Heart left ventricle (tissue), 13 donors: ENCODE results near the gene AGER.

Source experiments
- CTCF ChIP-seq, 12 donors: fragments of 200-600 bp; sonication (generic) in 4 of 12; IDR thresholded peaks; one replicate each; pipeline versions ENCODE4 v1.5.0 to v1.8.0; 2018 to 2022; ENCODE audit warnings: antibody characterized with exemption in 12 of 12, mild to moderate bottlenecking in 5 of 12
- POLR2A ChIP-seq, 2 donors: fragments of 450-650 bp; IDR thresholded peaks; one replicate each; pipeline ENCODE4 v1.6.1; 2017; ENCODE audit warnings: antibody characterized with exemption in 2 of 2, mild to moderate bottlenecking in 2 of 2, moderate library complexity in 2 of 2
- donor health status: ischemic (EF 13 %, LVEDD 7.1; RV severe dilation, severe dysfunction).
- donor health status: DM: no; HTN: yes; CAD: no.
- donor health status: DM: no; HTN: no; CAD: no.
- donor health status: ischemic (EF 25% LVEDD 6.9; RV normal size, moderate dysfunction).
- donor health status: ischemic (EF 25% LVEDD 5.7; RV mildly dilated, moderate dysfunction).
- donor health status: ischemic (EF 35%, LVEDD 5.7; RV mildly dilated, moderate dysfunction).
- donor health status: nonischemic (EF 11% LVEDD 7.7; RV severe dilation, severe dysfunction).
- donor health status: DM: yes; HTN: yes; CAD: no.
- donor health status: PGD.
- donor health status: ischemic (EF 29% LVEDD 5.4; RV normal size, mild dysfunction).
- donor health status: nonischemic (EF 23%, LVEDD 6.1; RV moderate dilation, normal function).

- TF ChIP-seq CTCF (IDR thresholded peaks at IDR 0.05) (no peak), POLR2A (IDR thresholded peaks at IDR 0.05) (no peak)
These were observed 19.6 kb upstream of the AGER start for GRCh38 chr6:32203426-32204267.
